Smooth muscle cell (in vitro differentiated cells): ENCODE data around the gene GUCA2A. TPM values are rescaled to one million over a fixed set of nuclear protein-coding genes. Genes with fewer than 3 reads are reported as not detected.

Experiments
- DNase-seq: peaks from one replicate; lab custom pipeline; 2025; ENCODE audit not compliant: unreplicated experiment; lab: John Stamatoyannopoulos, UW
- H2AFZ ChIP-seq: fragments of 200-600 bp; sonication (generic); 2 replicates; pipeline ENCODE4 v1.6.0; 2016; ENCODE audit warnings: antibody characterized with exemption, low read depth, mild to moderate bottlenecking
- H3F3A ChIP-seq: fragments of 200-600 bp; sonication (generic); 2 replicates; pipeline ENCODE4 v1.6.0; 2017; ENCODE audit warnings: antibody characterized with exemption, low read depth
- H3K27ac ChIP-seq: fragments of 200-600 bp; sonication (generic); 2 replicates; pipeline ENCODE4 v1.5.1; 2016; ENCODE audit warnings: low read depth, mild to moderate bottlenecking
- H3K27me3 ChIP-seq: fragments of 200-600 bp; sonication (generic); 2 replicates; pipeline ENCODE4 v1.6.1; 2016; ENCODE audit warnings: low read depth, mild to moderate bottlenecking
- H3K36me3 ChIP-seq: fragments of 200-600 bp; sonication (generic); 2 replicates; pipeline ENCODE4 v1.5.1; 2016; ENCODE audit warnings: low read depth
- H3K4me1 ChIP-seq: fragments of 200-600 bp; sonication (generic); 2 replicates; pipeline ENCODE4 v1.5.1; 2016; ENCODE audit warnings: low read depth
- H3K4me2 ChIP-seq: fragments of 200-600 bp; sonication (generic); 2 replicates; pipeline ENCODE4 v1.6.0; 2016; ENCODE audit warnings: mild to moderate bottlenecking
- H3K4me3 ChIP-seq: fragments of 200-600 bp; sonication (generic); 2 replicates; pipeline ENCODE4 v1.5.1; 2016; ENCODE audit warnings: mild to moderate bottlenecking
- H3K79me2 ChIP-seq: fragments of 200-600 bp; sonication (generic); 2 replicates; pipeline ENCODE4 v1.6.0; 2016; ENCODE audit warnings: low read depth, mild to moderate bottlenecking
- H3K9ac ChIP-seq: fragments of 200-600 bp; sonication (generic); 2 replicates; pipeline ENCODE4 v1.6.0; 2016; ENCODE audit warnings: low read depth
- H3K9me3 ChIP-seq: fragments of 200-600 bp; sonication (generic); replicated peaks from 2 replicates; pipeline ENCODE4 v1.5.1; 2016; ENCODE audit warnings: low read depth
- H4K20me1 ChIP-seq: fragments of 200-600 bp; sonication (generic); 2 replicates; pipeline ENCODE4 v1.6.0; 2016; ENCODE audit warnings: low read depth
- WGBS: methylation state at CpG from one replicate; pipeline ENCODE4 v1.1.7; 2016; ENCODE audit warnings: low lambda C conversion rate; 5-methylcytosine and 5-hydroxymethylcytosine counted together
- polyA plus RNA-seq: library from polyadenylated mRNA; unstranded; fragments of >200 nt; fragmentation: Nextera tagmentation; extraction: Ambion mirVana; gene quantifications from 2 replicates; pipeline ENCODE4 v1.2.1, GENCODE V29; 2016
- total RNA-seq: library from RNA; depleted of rRNA; stranded (reverse); fragments of >200 nt; gene quantifications from 2 replicates; pipeline ENCODE4 v1.2.3, GENCODE V29; 2014
- TF ChIP-seq, protein P1 (sequence below): fragments of 200-600 bp; sonication (generic); IDR thresholded peaks from 2 replicates; pipeline ENCODE4 v1.5.1; 2017; ENCODE audit warnings: borderline replicate concordance, mild to moderate bottlenecking, antibody characterized with exemption; ENCODE audit not compliant: insufficient read depth, poor library complexity, severe bottlenecking

GUCA2A gene
- total and polyA plus RNA-seq, 2 experiments from 2014 or later: not detected

DNA sequence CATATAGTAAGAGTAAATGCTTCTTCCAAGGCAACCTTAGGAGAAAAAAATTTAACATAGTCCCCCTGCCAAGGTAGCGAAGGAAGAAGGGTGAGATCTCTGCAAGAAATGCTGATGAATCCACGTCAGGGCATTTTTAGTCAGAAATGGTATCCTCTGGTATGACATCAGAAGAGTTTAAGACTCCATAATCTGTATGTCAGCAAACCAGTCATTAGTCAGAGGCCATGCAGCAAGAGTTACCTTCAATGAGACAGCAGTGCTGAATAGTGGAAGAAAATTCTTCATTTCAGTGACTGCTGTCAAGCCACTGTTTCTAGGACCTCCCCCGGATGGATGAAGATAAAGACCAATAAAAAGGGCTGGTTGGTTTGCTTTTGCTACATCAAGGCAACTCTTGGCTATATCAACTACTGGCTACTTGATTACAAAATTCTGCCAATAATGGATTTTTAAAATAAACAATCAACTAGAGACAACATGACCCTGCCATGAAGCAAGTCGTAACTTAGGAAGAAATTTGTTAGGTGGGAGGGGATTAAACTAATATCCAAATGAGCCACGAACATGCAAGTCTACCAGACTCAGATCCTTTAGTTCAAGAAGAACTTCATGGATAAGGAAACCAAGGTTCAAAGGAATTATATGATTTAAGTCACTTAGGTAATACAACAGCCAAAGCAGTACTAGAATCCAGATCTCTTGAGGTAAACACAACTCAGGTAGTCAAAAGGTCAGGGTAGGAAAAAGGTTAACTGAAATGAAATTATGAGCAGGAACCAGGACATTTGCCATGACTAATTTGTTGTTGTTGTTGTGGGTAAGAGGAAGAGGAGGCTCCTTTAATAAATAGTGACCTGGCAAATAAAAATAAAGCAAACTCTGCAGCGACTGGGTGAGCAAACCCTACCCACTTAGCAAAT lies 25.6 kb upstream of the GUCA2A start:
- 80% methylated on average over 6 of the region's 6 CpGs for WGBS
- no peak for DNase-seq
- Histone ChIP-seq H3K9me3 (no peaks in the 10 kb centered on the region), H3K4me3 (no peak overlapping the region), H3K4me1 (no peaks in the 10 kb centered on the region), H3K79me2 (peaks cover 4% of the 10 kb centered on the region), H3K9ac (no peak overlapping the region), H2AFZ (no peak overlapping the region), H3K27me3 (no peaks in the 10 kb centered on the region), H4K20me1 (peaks cover 3% of the 10 kb centered on the region), H3K27ac (peak overlapping the region; percentile 55), H3K36me3 (peaks cover 4% of the 10 kb centered on the region), H3K4me2 (no peak overlapping the region), H3F3A (no peaks in the 10 kb centered on the region)
- TF ChIP-seq, protein P1, sequence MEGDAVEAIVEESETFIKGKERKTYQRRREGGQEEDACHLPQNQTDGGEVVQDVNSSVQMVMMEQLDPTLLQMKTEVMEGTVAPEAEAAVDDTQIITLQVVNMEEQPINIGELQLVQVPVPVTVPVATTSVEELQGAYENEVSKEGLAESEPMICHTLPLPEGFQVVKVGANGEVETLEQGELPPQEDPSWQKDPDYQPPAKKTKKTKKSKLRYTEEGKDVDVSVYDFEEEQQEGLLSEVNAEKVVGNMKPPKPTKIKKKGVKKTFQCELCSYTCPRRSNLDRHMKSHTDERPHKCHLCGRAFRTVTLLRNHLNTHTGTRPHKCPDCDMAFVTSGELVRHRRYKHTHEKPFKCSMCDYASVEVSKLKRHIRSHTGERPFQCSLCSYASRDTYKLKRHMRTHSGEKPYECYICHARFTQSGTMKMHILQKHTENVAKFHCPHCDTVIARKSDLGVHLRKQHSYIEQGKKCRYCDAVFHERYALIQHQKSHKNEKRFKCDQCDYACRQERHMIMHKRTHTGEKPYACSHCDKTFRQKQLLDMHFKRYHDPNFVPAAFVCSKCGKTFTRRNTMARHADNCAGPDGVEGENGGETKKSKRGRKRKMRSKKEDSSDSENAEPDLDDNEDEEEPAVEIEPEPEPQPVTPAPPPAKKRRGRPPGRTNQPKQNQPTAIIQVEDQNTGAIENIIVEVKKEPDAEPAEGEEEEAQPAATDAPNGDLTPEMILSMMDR: no peak

DNA sequence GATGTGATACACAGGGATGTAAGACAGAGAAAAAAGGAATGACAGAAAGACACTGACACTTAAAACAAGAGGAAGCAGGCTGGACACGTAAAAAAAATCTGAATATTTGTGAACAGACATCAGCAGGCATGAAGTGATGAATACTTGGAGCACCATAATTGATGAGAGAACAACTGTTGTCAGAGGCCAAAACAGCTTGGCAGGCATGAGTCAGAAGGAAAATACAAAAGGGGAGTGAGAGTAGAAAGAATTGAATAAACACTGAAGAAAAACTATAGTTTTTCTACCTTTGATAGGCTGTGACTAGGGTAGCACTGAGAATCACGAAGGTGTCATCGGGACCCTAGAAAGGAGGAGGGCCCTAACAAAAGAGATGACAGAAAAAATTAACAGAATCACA lies 21.6 kb upstream of the GUCA2A start:
- 85% methylated on average over 3 of the region's 3 CpGs for WGBS
- H3K4me3 ChIP-seq: no peak overlapping the region
- H3K79me2 ChIP-seq: no peaks in the 10 kb centered on the region
- no peaks in the 10 kb centered on the region for H3K27me3 ChIP-seq
- H3K4me2 ChIP-seq: no peak overlapping the region
- TF ChIP-seq, protein P1: no peak
- H4K20me1 ChIP-seq: peaks cover 3% of the 10 kb centered on the region
- DNase-seq: no peak
- no peak overlapping the region for H2AFZ ChIP-seq
- no peak overlapping the region for H3K9ac ChIP-seq
- H3K4me1 ChIP-seq: no peaks in the 10 kb centered on the region
- no peaks in the 10 kb centered on the region for H3F3A ChIP-seq
- no peaks in the 10 kb centered on the region for H3K9me3 ChIP-seq
- peaks cover 4% of the 10 kb centered on the region for H3K36me3 ChIP-seq
- H3K27ac ChIP-seq: peak overlapping the region; percentile 59

DNA sequence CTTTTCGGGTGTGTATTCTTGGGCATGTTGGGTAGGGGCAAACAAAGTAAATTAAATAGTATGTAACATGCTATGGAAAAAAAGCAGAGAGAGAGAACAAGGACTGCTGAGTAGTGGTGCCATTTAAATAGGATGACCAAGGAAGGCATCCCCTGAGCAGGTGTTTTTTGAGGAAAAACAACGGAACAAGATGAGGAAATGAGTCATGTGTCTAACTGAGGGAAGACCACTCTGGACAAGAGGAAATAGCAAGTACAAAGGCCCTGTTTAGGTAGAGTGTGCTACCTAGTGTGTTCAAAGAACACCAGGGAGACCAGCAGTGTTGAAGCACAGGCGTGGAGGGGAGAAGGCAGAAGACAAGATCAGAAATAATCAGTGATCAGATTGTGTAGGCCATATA lies 20.1 kb upstream of the GUCA2A start:
- Histone ChIP-seq H2AFZ (no peak overlapping the region), H3K4me2 (no peak overlapping the region), H3K27ac (no peak overlapping the region), H3K27me3 (no peaks in the 10 kb centered on the region), H3F3A (peaks cover 11% of the 10 kb centered on the region), H4K20me1 (peaks cover 6% of the 10 kb centered on the region), H3K36me3 (peaks cover 4% of the 10 kb centered on the region), H3K4me3 (no peak overlapping the region), H3K79me2 (no peaks in the 10 kb centered on the region), H3K9ac (no peak overlapping the region), H3K9me3 (no peaks in the 10 kb centered on the region), H3K4me1 (no peaks in the 10 kb centered on the region)
- TF ChIP-seq, protein P1: no peak
- DNase-seq: no peak
- WGBS: 90% methylated on average over 3 of the region's 3 CpGs

DNA sequence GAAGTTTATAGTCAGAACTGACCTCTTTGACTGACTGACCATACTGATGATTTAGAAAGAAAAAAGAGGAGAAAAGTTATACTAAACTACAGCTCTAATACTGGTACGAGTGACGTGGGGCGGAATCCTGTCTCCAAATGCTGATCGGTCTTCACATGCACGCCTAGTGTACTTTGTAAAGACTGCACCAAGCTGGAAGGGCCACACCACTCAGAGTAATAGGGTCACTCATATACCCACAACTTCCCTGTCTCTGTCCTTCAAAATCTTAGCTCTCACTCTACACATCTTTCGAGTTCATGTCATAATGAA lies 19.4 kb upstream of the GUCA2A start:
- H3K9ac ChIP-seq: no peak overlapping the region
- H3K4me3 ChIP-seq: no peak overlapping the region
- peaks cover 4% of the 10 kb centered on the region for H3K36me3 ChIP-seq
- DNase-seq: no peak
- H3K27ac ChIP-seq: no peak overlapping the region
- no peak overlapping the region for H3K4me2 ChIP-seq
- no peaks in the 10 kb centered on the region for H3K27me3 ChIP-seq
- no peaks in the 10 kb centered on the region for H3K79me2 ChIP-seq
- TF ChIP-seq, protein P1: no peak
- H3K9me3 ChIP-seq: no peaks in the 10 kb centered on the region
- 90% methylated on average over 6 of the region's 6 CpGs for WGBS
- H4K20me1 ChIP-seq: peaks cover 12% of the 10 kb centered on the region
- H3K4me1 ChIP-seq: no peaks in the 10 kb centered on the region
- no peak overlapping the region for H2AFZ ChIP-seq
- H3F3A ChIP-seq: peaks cover 13% of the 10 kb centered on the region
